K562 (cell line): ENCODE results near the gene ACTL9.

Experiments
- CBFB ChIP-seq: sonication (generic); formaldehyde crosslinking; IDR thresholded peaks from 2 replicates; pipeline ENCODE4 v1.4.0; 2020; ENCODE audit warnings: mild to moderate bottlenecking, missing genetic modification reagents
- CTCF ChIP-seq, 3 experiments: IDR thresholded peaks in 2 of 3; conservative IDR thresholded peaks in 1 of 3; 2 replicates each; pipeline ENCODE4 v1.5.1; 2011 to 2012; ENCODE audit warnings: low read length in 3 of 3, mild to moderate bottlenecking in 3 of 3, control low read depth in 2 of 3, improper control_type of control experiment in 1 of 3, inconsistent platforms in 1 of 3, low read depth in 1 of 3, mixed read lengths in 1 of 3, moderate library complexity in 1 of 3; ENCODE audit not compliant: insufficient read depth in 2 of 3
- GATA2 ChIP-seq: sonication (generic); formaldehyde crosslinking; IDR thresholded peaks from 2 replicates; pipeline ENCODE4 v1.4.0; 2020; ENCODE audit warnings: mild to moderate bottlenecking, missing genetic modification reagents
- NBN ChIP-seq: fragments of 450-650 bp; IDR thresholded peaks from 2 replicates; pipeline ENCODE4 v1.6.1; 2016; ENCODE audit warnings: low read depth, mild to moderate bottlenecking
- RBM14 ChIP-seq: fragments of 200-400 bp; formaldehyde crosslinking; IDR thresholded peaks from 2 replicates; pipeline ENCODE4 v1.6.1; 2018; ENCODE audit warnings: low read depth, mild to moderate bottlenecking, low read length, moderate library complexity, borderline replicate concordance; ENCODE audit not compliant: insufficient read depth
- RCOR1 ChIP-seq, 2 experiments: IDR thresholded peaks; 2 replicates each; pipeline ENCODE4 v1.6.1; 2012; ENCODE audit warnings: low read depth in 2 of 2, low read length in 2 of 2, borderline replicate concordance in 1 of 2, improper control_type of control experiment in 1 of 2
- SIX5 ChIP-seq, 2 experiments: IDR thresholded peaks; 2 replicates each; pipeline ENCODE4 v1.6.1; 2011; ENCODE audit warnings: low read length in 2 of 2, borderline replicate concordance in 1 of 2, low read depth in 1 of 2, mild to moderate bottlenecking in 1 of 2, moderate library complexity in 1 of 2; ENCODE audit not compliant: insufficient read depth in 1 of 2
- USF2 ChIP-seq: sonication (generic); formaldehyde crosslinking; IDR thresholded peaks from 2 replicates; pipeline ENCODE4 v1.5.0; 2020; ENCODE audit warnings: missing genetic modification reagents
- ZNF24 ChIP-seq: fragments of 450-650 bp; IDR thresholded peaks from 2 replicates; pipeline ENCODE4 v1.6.1; 2016
- ZNF592 ChIP-seq: fragments of 450-650 bp; IDR thresholded peaks from 2 replicates; pipeline ENCODE4 v1.6.1; 2017; ENCODE audit warnings: antibody characterized with exemption, mild to moderate bottlenecking
- TF ChIP-seq, protein P1 (sequence below): sonication (generic); formaldehyde crosslinking; IDR thresholded peaks from 2 replicates; pipeline ENCODE4 v1.8.1; 2023; ENCODE audit warnings: mild to moderate bottlenecking, missing genetic modification reagents
- TF ChIP-seq, protein P2 (sequence below), 2 experiments: fragments of 450-650 bp in 1 of 2; IDR thresholded peaks; 2 replicates each; pipeline ENCODE4 v1.6.1; 2011 to 2017; ENCODE audit warnings: low read depth in 2 of 2, antibody characterized with exemption in 1 of 2, borderline replicate concordance in 1 of 2, low read length in 1 of 2, mild to moderate bottlenecking in 1 of 2, mixed read lengths in 1 of 2; ENCODE audit not compliant: control insufficient read depth in 1 of 2
- TF ChIP-seq, protein P3 (sequence below), 2 experiments: IDR thresholded peaks; 2 replicates each; pipeline ENCODE4 v1.6.1; 2011; ENCODE audit warnings: borderline replicate concordance in 1 of 2, control low read depth in 1 of 2, low read depth in 1 of 2, low read length in 1 of 2, mild to moderate bottlenecking in 1 of 2, mixed read lengths in 1 of 2, moderate library complexity in 1 of 2; ENCODE audit not compliant: insufficient read depth in 1 of 2, insufficient read length in 1 of 2, poor library complexity in 1 of 2, severe bottlenecking in 1 of 2; ENCODE audit errors: extremely low read depth in 1 of 2

DNA sequence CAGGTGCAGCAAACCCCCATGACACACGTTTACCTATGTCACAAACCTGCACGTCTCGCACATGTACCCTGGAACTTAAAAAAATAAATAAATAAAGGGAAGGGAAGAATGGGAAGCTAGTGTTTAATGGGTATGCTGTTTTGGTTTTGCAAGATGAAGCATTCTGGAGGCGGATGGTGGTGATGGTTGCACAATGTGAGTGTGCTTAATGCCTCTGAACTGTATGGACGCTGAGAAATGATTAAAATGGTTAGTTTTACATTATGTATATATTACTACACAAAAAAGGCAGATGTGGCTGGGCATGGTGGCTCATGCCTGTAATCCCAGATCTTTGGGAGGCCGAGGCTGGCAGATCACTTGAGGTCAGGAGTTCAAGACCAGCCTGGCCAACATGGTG is 50.4 kb downstream of the ACTL9 start:
- TF ChIP-seq RCOR1 (IDR thresholded peaks at IDR 0.05; ENCODE audit: borderline replicate concordance in 1 of 2, low read depth in 2 of 2, low read length in 2 of 2), result no peak
- TF ChIP-seq CTCF (IDR thresholded peaks at IDR 0.05 in 2 of 3, conservative IDR thresholded peaks at IDR 0.05 in 1 of 3; ENCODE audit: insufficient read depth in 2 of 3, low read depth in 1 of 3, low read length in 3 of 3), result no peak
- no peak for TF ChIP-seq CBFB (CRISPR knock-in tag)
- TF ChIP-seq SIX5 (IDR thresholded peaks at IDR 0.05; ENCODE audit: borderline replicate concordance in 1 of 2, insufficient read depth in 1 of 2, low read depth in 1 of 2, low read length in 2 of 2), result no peak
- no peak for TF ChIP-seq RBM14
- no peak for TF ChIP-seq NBN
- TF ChIP-seq ZNF592, result no peak
- TF ChIP-seq, protein P1, sequence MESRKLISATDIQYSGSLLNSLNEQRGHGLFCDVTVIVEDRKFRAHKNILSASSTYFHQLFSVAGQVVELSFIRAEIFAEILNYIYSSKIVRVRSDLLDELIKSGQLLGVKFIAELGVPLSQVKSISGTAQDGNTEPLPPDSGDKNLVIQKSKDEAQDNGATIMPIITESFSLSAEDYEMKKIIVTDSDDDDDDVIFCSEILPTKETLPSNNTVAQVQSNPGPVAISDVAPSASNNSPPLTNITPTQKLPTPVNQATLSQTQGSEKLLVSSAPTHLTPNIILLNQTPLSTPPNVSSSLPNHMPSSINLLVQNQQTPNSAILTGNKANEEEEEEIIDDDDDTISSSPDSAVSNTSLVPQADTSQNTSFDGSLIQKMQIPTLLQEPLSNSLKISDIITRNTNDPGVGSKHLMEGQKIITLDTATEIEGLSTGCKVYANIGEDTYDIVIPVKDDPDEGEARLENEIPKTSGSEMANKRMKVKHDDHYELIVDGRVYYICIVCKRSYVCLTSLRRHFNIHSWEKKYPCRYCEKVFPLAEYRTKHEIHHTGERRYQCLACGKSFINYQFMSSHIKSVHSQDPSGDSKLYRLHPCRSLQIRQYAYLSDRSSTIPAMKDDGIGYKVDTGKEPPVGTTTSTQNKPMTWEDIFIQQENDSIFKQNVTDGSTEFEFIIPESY (CRISPR knock-in tag), result no peak
- TF ChIP-seq GATA2 (CRISPR knock-in tag), result no peak
- no peak for TF ChIP-seq USF2 (CRISPR knock-in tag)
- no peak for TF ChIP-seq ZNF24
- TF ChIP-seq, protein P2, sequence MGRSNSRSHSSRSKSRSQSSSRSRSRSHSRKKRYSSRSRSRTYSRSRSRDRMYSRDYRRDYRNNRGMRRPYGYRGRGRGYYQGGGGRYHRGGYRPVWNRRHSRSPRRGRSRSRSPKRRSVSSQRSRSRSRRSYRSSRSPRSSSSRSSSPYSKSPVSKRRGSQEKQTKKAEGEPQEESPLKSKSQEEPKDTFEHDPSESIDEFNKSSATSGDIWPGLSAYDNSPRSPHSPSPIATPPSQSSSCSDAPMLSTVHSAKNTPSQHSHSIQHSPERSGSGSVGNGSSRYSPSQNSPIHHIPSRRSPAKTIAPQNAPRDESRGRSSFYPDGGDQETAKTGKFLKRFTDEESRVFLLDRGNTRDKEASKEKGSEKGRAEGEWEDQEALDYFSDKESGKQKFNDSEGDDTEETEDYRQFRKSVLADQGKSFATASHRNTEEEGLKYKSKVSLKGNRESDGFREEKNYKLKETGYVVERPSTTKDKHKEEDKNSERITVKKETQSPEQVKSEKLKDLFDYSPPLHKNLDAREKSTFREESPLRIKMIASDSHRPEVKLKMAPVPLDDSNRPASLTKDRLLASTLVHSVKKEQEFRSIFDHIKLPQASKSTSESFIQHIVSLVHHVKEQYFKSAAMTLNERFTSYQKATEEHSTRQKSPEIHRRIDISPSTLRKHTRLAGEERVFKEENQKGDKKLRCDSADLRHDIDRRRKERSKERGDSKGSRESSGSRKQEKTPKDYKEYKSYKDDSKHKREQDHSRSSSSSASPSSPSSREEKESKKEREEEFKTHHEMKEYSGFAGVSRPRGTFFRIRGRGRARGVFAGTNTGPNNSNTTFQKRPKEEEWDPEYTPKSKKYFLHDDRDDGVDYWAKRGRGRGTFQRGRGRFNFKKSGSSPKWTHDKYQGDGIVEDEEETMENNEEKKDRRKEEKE (IDR thresholded peaks at IDR 0.05; ENCODE audit: borderline replicate concordance in 1 of 2, control insufficient read depth in 1 of 2, low read depth in 2 of 2, low read length in 1 of 2), result no peak
- TF ChIP-seq, protein P3, sequence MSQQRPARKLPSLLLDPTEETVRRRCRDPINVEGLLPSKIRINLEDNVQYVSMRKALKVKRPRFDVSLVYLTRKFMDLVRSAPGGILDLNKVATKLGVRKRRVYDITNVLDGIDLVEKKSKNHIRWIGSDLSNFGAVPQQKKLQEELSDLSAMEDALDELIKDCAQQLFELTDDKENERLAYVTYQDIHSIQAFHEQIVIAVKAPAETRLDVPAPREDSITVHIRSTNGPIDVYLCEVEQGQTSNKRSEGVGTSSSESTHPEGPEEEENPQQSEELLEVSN (IDR thresholded peaks at IDR 0.05; ENCODE audit: borderline replicate concordance in 1 of 2, extremely low read depth in 1 of 2, insufficient read depth in 1 of 2, insufficient read length in 1 of 2, low read depth in 1 of 2, low read length in 1 of 2, poor library complexity in 1 of 2, severe bottlenecking in 1 of 2), result no peak
